Panc1 (cell line): Measurements from ENCODE around the gene OLFML2A.

ENCODE experiments used
- CTCF ChIP-seq: fragments of 450-650 bp; IDR thresholded peaks from 2 replicates; pipeline ENCODE4 v1.5.1; 2017; ENCODE audit warnings: mild to moderate bottlenecking
- POLR2AphosphoS5 ChIP-seq: IDR thresholded peaks from 2 replicates; pipeline ENCODE4 v1.6.1; 2012; ENCODE audit warnings: mild to moderate bottlenecking, low read depth, low read length, moderate library complexity

GRCh38 chr9:124854161-124854560 is 77.2 kb downstream of the OLFML2A start:
- TF ChIP-seq CTCF (no peak), POLR2AphosphoS5 (no peak)
